HG02610 (cell line): ENCODE measurements around the gene ALK.

ENCODE experiments used
- ATAC-seq: cut with Tn5 transposase; IDR thresholded peaks from one replicate; pipeline ENCODE4 v1.9.1; 2021; ENCODE audit warnings: mild to moderate bottlenecking, moderate library complexity; ENCODE audit not compliant: unreplicated experiment

Gene ALK

GRCh38 chr2:29799628-29800027 is 121.8 kb downstream of the ALK start:
- ATAC-seq: no peak

- no peak for ATAC-seq
Observed at GRCh38 chr2:29797916-29798315, 123.5 kb downstream of the ALK start.

GRCh38 chr2:29796446-29796845 is 124.9 kb downstream of the ALK start:
- ATAC-seq: no peak

GRCh38 chr2:29789911-29790485 is 131.4 kb downstream of the ALK start:
- ATAC-seq: no peak

GRCh38 chr2:29787473-29788465 is 133.6 kb downstream of the ALK start:
- ATAC-seq: no peak

- ATAC-seq: no peak
Observed at GRCh38 chr2:29786361-29786760, 135.0 kb downstream of the ALK start.

- no peak for ATAC-seq
Observed at GRCh38 chr2:29783666-29784065, 137.7 kb downstream of the ALK start.

- no peak for ATAC-seq
Observed at GRCh38 chr2:29782549-29783458, 138.6 kb downstream of the ALK start.

- ATAC-seq: no peak
Observed at GRCh38 chr2:29782087-29782486, 139.3 kb downstream of the ALK start.

- ATAC-seq: no peak
Observed at GRCh38 chr2:29780906-29781305, 140.5 kb downstream of the ALK start.

GRCh38 chr2:29777161-29777560 is 144.2 kb downstream of the ALK start:
- no peak for ATAC-seq

GRCh38 chr2:29776406-29776805 is 145.0 kb downstream of the ALK start:
- ATAC-seq: no peak

- no peak for ATAC-seq
Observed at GRCh38 chr2:29775937-29776336, 145.4 kb downstream of the ALK start.

GRCh38 chr2:29774624-29775023 is 146.8 kb downstream of the ALK start:
- ATAC-seq: no peak

GRCh38 chr2:29770846-29771245 is 150.5 kb downstream of the ALK start:
- no peak for ATAC-seq

GRCh38 chr2:29769847-29770246 is 151.5 kb downstream of the ALK start:
- ATAC-seq: no peak

GRCh38 chr2:29767606-29768335 is 153.6 kb downstream of the ALK start:
- ATAC-seq: no peak

GRCh38 chr2:29766191-29766590 is 155.2 kb downstream of the ALK start:
- ATAC-seq: no peak

GRCh38 chr2:29765721-29766120 is 155.7 kb downstream of the ALK start:
- ATAC-seq: no peak

- ATAC-seq: no peak
Observed at GRCh38 chr2:29763371-29763770, 158.0 kb downstream of the ALK start.

GRCh38 chr2:29762239-29762638 is 159.1 kb downstream of the ALK start:
- no peak for ATAC-seq
